Nephron (organoid): Measurements from ENCODE around the gene DHCR7.

Experiments
- H3K27ac Mint-ChIP-seq, 3 experiments: 2 replicates each; pipeline ENCODE4 v1.8.0; 2020; ENCODE audit warnings: mixed read lengths in 3 of 3, mild to moderate bottlenecking in 2 of 3, moderate library complexity in 1 of 3
- H3K27me3 Mint-ChIP-seq: 2 replicates; pipeline ENCODE4 v1.8.0; 2021; ENCODE audit warnings: low read depth, mild to moderate bottlenecking, moderate library complexity, mixed read lengths
- H3K36me3 Mint-ChIP-seq: 2 replicates; pipeline ENCODE4 v1.8.0; 2020; ENCODE audit warnings: low read depth, mixed read lengths
- H3K4me1 Mint-ChIP-seq: 2 replicates; pipeline ENCODE4 v1.8.0; 2020; ENCODE audit warnings: mixed read lengths
- H3K4me3 Mint-ChIP-seq, 3 experiments: 2 replicates each; pipeline ENCODE4 v1.8.0; 2020; ENCODE audit warnings: mild to moderate bottlenecking in 3 of 3, mixed read lengths in 3 of 3, moderate library complexity in 2 of 3
- H3K9me3 Mint-ChIP-seq: 2 replicates; pipeline ENCODE4 v1.8.0; 2020; ENCODE audit warnings: mixed read lengths
- TF ChIP-seq, protein P1 (sequence below), 3 experiments: fragments of 200-600 bp; sonication (generic); IDR thresholded peaks; one replicate each; pipeline ENCODE4 v1.5.0; 2021; ENCODE audit warnings: antibody characterized with exemption in 3 of 3; ENCODE audit not compliant: unreplicated experiment in 3 of 3

The DHCR7 gene

DNA sequence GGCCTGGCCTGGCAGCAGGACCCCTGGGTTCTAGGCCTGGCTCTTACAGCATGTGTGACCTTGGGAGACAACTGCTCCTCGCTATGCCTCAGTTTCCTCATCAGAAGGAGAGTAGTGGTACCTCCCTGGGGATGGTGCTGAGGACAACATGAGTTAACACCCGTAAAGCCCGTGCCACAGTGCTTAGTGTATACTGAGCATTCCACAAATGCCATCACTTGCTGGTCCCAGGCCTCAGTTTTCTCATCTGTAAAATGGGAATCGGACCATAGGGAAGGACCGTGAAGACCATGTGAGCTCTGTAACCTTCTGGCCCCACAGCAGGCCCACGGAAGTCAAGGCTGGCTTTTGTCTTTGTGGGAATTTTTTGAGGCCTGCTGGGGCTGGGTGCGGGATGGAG lies 52.4 kb downstream of the DHCR7 start:
- Mint-ChIP-seq H3K27me3 (peaks cover 23% of the 10 kb centered on the region), H3K27ac (no peak overlapping the region), H3K4me1 (peaks cover 38% of the 10 kb centered on the region), H3K9me3 (no peaks in the 10 kb centered on the region), H3K36me3 (no peaks in the 10 kb centered on the region), H3K4me3 (no peak overlapping the region)
- TF ChIP-seq, protein P1, sequence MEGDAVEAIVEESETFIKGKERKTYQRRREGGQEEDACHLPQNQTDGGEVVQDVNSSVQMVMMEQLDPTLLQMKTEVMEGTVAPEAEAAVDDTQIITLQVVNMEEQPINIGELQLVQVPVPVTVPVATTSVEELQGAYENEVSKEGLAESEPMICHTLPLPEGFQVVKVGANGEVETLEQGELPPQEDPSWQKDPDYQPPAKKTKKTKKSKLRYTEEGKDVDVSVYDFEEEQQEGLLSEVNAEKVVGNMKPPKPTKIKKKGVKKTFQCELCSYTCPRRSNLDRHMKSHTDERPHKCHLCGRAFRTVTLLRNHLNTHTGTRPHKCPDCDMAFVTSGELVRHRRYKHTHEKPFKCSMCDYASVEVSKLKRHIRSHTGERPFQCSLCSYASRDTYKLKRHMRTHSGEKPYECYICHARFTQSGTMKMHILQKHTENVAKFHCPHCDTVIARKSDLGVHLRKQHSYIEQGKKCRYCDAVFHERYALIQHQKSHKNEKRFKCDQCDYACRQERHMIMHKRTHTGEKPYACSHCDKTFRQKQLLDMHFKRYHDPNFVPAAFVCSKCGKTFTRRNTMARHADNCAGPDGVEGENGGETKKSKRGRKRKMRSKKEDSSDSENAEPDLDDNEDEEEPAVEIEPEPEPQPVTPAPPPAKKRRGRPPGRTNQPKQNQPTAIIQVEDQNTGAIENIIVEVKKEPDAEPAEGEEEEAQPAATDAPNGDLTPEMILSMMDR (IDR thresholded peaks at IDR 0.05; ENCODE audit: unreplicated experiment in 3 of 3): no peak

DNA sequence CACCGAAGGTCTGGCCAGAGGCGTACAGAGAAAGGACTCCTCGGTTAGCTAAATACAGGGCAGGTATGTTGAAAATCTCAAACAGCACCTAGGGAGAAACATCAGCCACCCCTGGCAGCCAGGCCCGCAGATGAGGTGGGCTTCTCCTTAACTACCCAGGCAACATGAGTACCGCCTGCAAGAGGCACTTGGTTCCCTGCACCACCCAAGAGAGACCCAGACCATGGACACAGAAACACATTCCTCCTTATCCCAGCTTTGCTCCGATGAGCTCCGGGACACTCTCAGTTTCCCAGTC lies 53.0 kb downstream of the DHCR7 start:
- Mint-ChIP-seq H3K27me3 (peaks cover 26% of the 10 kb centered on the region), H3K27ac (peak overlapping the region; percentile 17 to 44 (median 41)), H3K4me1 (peaks cover 42% of the 10 kb centered on the region), H3K4me3 (no peak overlapping the region), H3K36me3 (no peaks in the 10 kb centered on the region), H3K9me3 (no peaks in the 10 kb centered on the region)
- TF ChIP-seq, protein P1 (IDR thresholded peaks at IDR 0.05; ENCODE audit: unreplicated experiment in 3 of 3): no peak

DNA sequence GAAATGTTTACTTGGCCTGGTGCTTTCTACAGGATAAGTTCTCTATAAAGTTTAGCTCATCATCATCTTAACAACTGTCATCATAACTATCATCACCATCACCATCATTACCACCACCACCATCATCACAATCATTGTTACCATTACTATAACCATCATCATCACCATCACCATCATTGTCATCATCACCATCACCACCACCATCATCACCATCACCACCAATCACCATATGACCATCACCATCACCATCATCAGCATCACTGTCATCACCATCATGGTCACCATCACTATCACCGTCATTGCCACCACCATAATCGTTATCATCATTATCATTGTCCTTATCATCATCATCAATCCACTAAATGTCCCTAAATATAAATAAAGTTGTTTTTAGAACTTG lies 54.9 kb downstream of the DHCR7 start:
- no peaks in the 10 kb centered on the region for H3K36me3 Mint-ChIP-seq
- H3K4me1 Mint-ChIP-seq: peaks cover 48% of the 10 kb centered on the region

DNA sequence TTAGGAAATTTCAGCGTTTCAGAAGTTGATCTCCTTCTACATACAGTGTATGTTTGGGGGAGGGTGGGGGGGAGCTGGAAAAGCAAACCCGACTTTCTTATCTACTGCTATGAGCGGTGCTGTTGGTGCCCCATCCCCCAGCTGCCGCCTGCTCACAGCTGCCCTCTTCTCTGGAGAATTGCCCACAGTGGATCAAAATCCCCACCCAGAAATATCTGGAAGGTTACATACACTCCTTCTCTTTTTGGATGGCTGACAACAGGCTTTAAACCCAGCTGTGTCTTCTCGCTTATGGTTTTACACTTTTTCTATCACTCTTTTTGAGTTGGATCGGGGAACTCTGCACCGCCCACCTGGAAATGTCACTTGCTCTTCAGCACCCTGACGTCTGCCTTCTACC lies 56.4 kb downstream of the DHCR7 start:
- Mint-ChIP-seq H3K4me3 (peak overlapping the region in 2 of 3 experiments; percentile 31 to 54), H3K36me3 (no peaks in the 10 kb centered on the region), H3K27ac (peak overlapping the region; percentile 6 to 74 (median 12)), H3K9me3 (peaks cover 10% of the 10 kb centered on the region), H3K27me3 (peaks cover 44% of the 10 kb centered on the region), H3K4me1 (peaks cover 48% of the 10 kb centered on the region)
- TF ChIP-seq, protein P1 (IDR thresholded peaks at IDR 0.05; ENCODE audit: unreplicated experiment in 3 of 3): no peak

More for the DNA sequence above, 54.9 kb downstream of the DHCR7 start:
- TF ChIP-seq, protein P1 (IDR thresholded peaks at IDR 0.05; ENCODE audit: unreplicated experiment in 3 of 3): no peak
- H3K27ac Mint-ChIP-seq: no peak overlapping the region
- peaks cover 36% of the 10 kb centered on the region for H3K27me3 Mint-ChIP-seq
- peak overlapping the region in 1 of 3 experiments; percentile 19 for H3K4me3 Mint-ChIP-seq
- H3K9me3 Mint-ChIP-seq: peaks cover 2% of the 10 kb centered on the region

DNA sequence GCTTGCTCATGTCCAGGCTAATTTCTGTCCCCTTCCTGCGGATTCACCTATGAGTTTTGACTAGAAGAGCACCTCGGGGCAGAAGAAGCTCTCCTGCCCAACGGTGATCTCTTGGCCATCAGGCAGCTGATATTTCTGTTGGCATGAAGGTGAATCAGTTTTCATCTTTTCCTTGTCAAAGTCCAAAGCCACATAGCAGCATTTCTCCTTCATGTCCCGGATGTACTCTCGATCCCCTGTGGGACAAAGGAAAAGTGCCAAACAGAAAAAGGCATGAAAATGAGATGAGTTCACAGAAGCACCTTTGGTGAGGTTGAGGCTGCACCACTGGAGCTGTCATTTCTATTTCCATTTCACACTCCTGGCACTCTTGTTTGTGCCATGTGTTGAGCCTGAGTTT lies 56.8 kb downstream of the DHCR7 start:
- peaks cover 48% of the 10 kb centered on the region for H3K4me1 Mint-ChIP-seq
- no peaks in the 10 kb centered on the region for H3K36me3 Mint-ChIP-seq
- H3K27me3 Mint-ChIP-seq: peaks cover 44% of the 10 kb centered on the region
- H3K9me3 Mint-ChIP-seq: peaks cover 10% of the 10 kb centered on the region
- TF ChIP-seq, protein P1 (IDR thresholded peaks at IDR 0.05; ENCODE audit: unreplicated experiment in 3 of 3): no peak
- no peak overlapping the region for H3K4me3 Mint-ChIP-seq
- H3K27ac Mint-ChIP-seq: peak overlapping the region in 2 of 3 experiments; percentile 12 to 66

DNA sequence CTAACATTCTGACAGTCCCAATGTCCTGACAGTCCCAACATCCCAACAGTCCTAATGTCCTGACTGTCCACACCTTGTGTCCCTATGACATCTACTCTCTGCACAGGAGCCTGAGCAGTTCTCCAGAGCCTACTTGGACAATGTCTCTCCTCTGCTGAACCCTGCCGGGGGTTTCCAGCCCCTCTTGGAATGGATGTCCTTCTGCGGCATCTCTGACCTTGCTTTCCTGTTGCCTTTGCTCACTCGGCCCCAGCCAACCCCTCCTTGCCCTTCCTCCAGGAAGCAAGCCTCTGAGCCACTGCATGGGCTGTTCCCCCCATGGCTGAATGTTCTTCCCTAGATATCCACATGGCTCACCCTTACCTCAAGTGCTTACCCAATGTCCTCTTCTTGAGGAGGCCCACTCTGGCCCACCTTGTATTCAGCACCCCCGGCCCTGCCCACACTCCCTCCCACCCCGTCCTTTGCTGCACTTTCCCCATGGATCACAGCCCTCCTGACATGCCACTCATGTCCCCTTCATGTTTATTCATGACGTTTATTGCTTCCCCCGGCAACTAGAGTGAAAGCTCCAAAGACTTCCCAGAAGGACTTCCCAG lies 59.5 kb downstream of the DHCR7 start:
- Mint-ChIP-seq H3K9me3 (peaks cover 10% of the 10 kb centered on the region), H3K27me3 (peaks cover 37% of the 10 kb centered on the region), H3K4me3 (no peak overlapping the region), H3K27ac (no peak overlapping the region), H3K4me1 (peaks cover 35% of the 10 kb centered on the region), H3K36me3 (no peaks in the 10 kb centered on the region)
- TF ChIP-seq, protein P1 (IDR thresholded peaks at IDR 0.05; ENCODE audit: unreplicated experiment in 3 of 3): no peak
